Measurements from ENCODE around the gene OCA2. TPM values are rescaled to one million over a fixed set of nuclear protein-coding genes. Genes with fewer than 3 reads are reported as not detected.
A peak's percentile ranks its signal among the peaks of the same experiment; 100 is the strongest.

Gene OCA2
- total RNA-seq, 3 donors from 2014 or later (not counting 1 experiment from before 2014, with no cell fraction given): 0.35 to 1.5 (median 0.56) TPM

- DNase-seq (peak; percentile 23 to 52), ATAC-seq (peak; percentile 61 to 78 (median 70))
- H3K9me3 ChIP-seq (ENCODE audit: control insufficient read depth, insufficient read depth, low read length): no peaks in the 10 kb centered on the region
- 77% methylated on average over 25 of the region's 25 CpGs for WGBS (ENCODE audit: insufficient coverage)
- peaks cover 0 to 10% of the 10 kb centered on the region in 2 donors for H3K27me3 Mint-ChIP-seq (ENCODE audit: low read depth in 2 of 2)
- peaks cover 37% of the 10 kb centered on the region for H3K4me1 ChIP-seq (ENCODE audit: control insufficient read depth, insufficient read depth, low read length)
- H3K4me3 Mint-ChIP-seq: peak overlapping the region; percentile 60
- intact Hi-C loops (cut with micrococcal nuclease): no loop called here
- H3K9me3 Mint-ChIP-seq: no peaks in the 10 kb centered on the region
- H3K4me1 Mint-ChIP-seq: peaks cover 26 to 33% of the 10 kb centered on the region in 2 donors
- peak overlapping the region; percentile 61 for H3K27ac ChIP-seq (ENCODE audit: low read length)
- peaks cover 27% of the 10 kb centered on the region for H3K36me3 ChIP-seq (ENCODE audit: control insufficient read depth, insufficient read depth, low read length)
- peak overlapping the region; percentile 81 to 86 for H3K27ac Mint-ChIP-seq
- H3K4me3 ChIP-seq (ENCODE audit: low read length): no peak overlapping the region
- peaks cover 4% of the 10 kb centered on the region for H3K27me3 ChIP-seq (ENCODE audit: control insufficient read depth, insufficient read depth, low read length)
- H3K36me3 Mint-ChIP-seq: peaks cover 9% of the 10 kb centered on the region
- TF ChIP-seq, protein P1, sequence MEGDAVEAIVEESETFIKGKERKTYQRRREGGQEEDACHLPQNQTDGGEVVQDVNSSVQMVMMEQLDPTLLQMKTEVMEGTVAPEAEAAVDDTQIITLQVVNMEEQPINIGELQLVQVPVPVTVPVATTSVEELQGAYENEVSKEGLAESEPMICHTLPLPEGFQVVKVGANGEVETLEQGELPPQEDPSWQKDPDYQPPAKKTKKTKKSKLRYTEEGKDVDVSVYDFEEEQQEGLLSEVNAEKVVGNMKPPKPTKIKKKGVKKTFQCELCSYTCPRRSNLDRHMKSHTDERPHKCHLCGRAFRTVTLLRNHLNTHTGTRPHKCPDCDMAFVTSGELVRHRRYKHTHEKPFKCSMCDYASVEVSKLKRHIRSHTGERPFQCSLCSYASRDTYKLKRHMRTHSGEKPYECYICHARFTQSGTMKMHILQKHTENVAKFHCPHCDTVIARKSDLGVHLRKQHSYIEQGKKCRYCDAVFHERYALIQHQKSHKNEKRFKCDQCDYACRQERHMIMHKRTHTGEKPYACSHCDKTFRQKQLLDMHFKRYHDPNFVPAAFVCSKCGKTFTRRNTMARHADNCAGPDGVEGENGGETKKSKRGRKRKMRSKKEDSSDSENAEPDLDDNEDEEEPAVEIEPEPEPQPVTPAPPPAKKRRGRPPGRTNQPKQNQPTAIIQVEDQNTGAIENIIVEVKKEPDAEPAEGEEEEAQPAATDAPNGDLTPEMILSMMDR (IDR thresholded peaks at IDR 0.05): no peak
These were observed 10.7 kb upstream of the OCA2 start for GRCh38 chr15:28109626-28110455.

GRCh38 chr15:28107904-28108275 lies 8.8 kb upstream of the OCA2 start:
- peaks cover 4% of the 10 kb centered on the region for H3K27me3 ChIP-seq (ENCODE audit: control insufficient read depth, insufficient read depth, low read length)
- Mint-ChIP-seq H3K4me1 (peaks cover 31 to 33% of the 10 kb centered on the region in 2 donors), H3K36me3 (peaks cover 9% of the 10 kb centered on the region), H3K27ac (peak overlapping the region; percentile 78 to 80), H3K9me3 (no peaks in the 10 kb centered on the region), H3K27me3 (ENCODE audit: low read depth in 2 of 2) (peaks cover 0 to 18% of the 10 kb centered on the region in 2 donors), H3K4me3 (peak overlapping the region; percentile 93)
- DNase-seq (peak in 1 of 2 donors; percentile 25), ATAC-seq (peak in 2 of 3 donors; percentile 22 to 26)
- H3K4me1 ChIP-seq (ENCODE audit: control insufficient read depth, insufficient read depth, low read length): peaks cover 37% of the 10 kb centered on the region
- H3K4me3 ChIP-seq (ENCODE audit: low read length): peak overlapping the region; percentile 50
- no peaks in the 10 kb centered on the region for H3K9me3 ChIP-seq (ENCODE audit: control insufficient read depth, insufficient read depth, low read length)
- peaks cover 8% of the 10 kb centered on the region for H3K36me3 ChIP-seq (ENCODE audit: control insufficient read depth, insufficient read depth, low read length)
- intact Hi-C loops (cut with micrococcal nuclease): no loop called here
- TF ChIP-seq, protein P1 (IDR thresholded peaks at IDR 0.05): no peak
- peak overlapping the region; percentile 79 for H3K27ac ChIP-seq (ENCODE audit: low read length)
- WGBS (ENCODE audit: insufficient coverage): 4% methylated on average over 8 of the region's 8 CpGs

DNA sequence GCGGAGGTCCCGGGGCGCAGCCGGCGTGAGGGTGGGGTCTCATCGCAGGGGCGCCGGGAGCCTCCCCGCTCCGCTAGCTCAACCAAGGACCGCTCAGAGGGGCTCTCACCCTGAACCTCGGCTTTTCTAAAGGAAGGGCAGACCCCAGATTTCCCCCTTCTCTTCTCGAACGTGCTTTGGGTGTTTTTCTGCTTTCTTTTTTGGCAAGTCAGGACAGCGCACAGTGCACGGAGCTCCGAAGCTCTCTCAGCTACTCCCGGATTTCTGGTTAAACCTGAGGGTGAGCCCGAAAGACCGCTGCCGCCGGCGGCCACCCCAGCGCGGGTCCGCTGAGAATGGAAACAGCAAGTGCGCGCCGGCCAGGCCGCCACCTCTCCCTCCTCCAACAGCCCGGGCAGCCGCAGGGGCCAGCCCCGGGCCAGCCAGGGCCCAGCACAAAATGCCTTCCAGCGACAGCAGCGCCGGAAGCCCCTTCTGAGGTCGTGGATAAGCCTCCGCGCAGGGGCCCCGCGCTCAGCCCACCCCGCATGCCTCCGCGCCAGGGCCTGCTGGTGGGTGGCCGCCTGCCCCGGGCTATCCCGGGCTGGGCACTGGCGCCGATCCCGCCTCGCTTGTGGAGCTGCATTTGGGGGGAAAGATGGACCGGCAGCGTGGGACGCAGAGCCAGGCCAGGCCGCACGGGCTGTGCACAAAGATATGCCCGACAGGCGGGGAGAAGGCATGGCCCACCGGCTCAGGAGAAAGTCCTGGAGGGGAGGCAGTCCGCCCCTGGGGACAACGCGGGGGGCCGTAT lies 8.2 kb upstream of the OCA2 start:
- 1% methylated on average over 63 of the region's 63 CpGs for WGBS (ENCODE audit: insufficient coverage)
- Mint-ChIP-seq H3K4me3 (peak overlapping the region; percentile 93), H3K27me3 (ENCODE audit: low read depth in 2 of 2) (peaks cover 0 to 18% of the 10 kb centered on the region in 2 donors), H3K9me3 (no peaks in the 10 kb centered on the region), H3K36me3 (peaks cover 9% of the 10 kb centered on the region), H3K27ac (peak overlapping the region; percentile 78 to 80), H3K4me1 (peaks cover 31 to 33% of the 10 kb centered on the region in 2 donors)
- DNase-seq: peak in 1 of 2 donors; percentile 26
- H3K9me3 ChIP-seq (ENCODE audit: control insufficient read depth, insufficient read depth, low read length): no peaks in the 10 kb centered on the region
- H3K27me3 ChIP-seq (ENCODE audit: control insufficient read depth, insufficient read depth, low read length): peaks cover 4% of the 10 kb centered on the region
- TF ChIP-seq, protein P1 (IDR thresholded peaks at IDR 0.05): no peak
- peak overlapping the region; percentile 50 for H3K4me3 ChIP-seq (ENCODE audit: low read length)
- H3K4me1 ChIP-seq (ENCODE audit: control insufficient read depth, insufficient read depth, low read length): peaks cover 37% of the 10 kb centered on the region
- H3K36me3 ChIP-seq (ENCODE audit: control insufficient read depth, insufficient read depth, low read length): peaks cover 3% of the 10 kb centered on the region
- peak in 2 of 3 donors; percentile 19 to 23 for ATAC-seq
- H3K27ac ChIP-seq (ENCODE audit: low read length): peak overlapping the region; percentile 79
- intact Hi-C loops (cut with micrococcal nuclease): no loop called here
